ENCODE results near the gene LSP1.

- TF ChIP-seq CTCF (IDR thresholded peaks at IDR 0.05) (no peak), TCF7L2 (IDR thresholded peaks at IDR 0.05; ENCODE audit: low read depth, low read length) (no peak), POLR2AphosphoS5 (IDR thresholded peaks at IDR 0.05; ENCODE audit: low read depth, low read length) (no peak), SIN3A (IDR thresholded peaks at IDR 0.05; ENCODE audit: borderline replicate concordance, insufficient read depth, low read depth, low read length) (no peak)
- TF ChIP-seq, protein P1, sequence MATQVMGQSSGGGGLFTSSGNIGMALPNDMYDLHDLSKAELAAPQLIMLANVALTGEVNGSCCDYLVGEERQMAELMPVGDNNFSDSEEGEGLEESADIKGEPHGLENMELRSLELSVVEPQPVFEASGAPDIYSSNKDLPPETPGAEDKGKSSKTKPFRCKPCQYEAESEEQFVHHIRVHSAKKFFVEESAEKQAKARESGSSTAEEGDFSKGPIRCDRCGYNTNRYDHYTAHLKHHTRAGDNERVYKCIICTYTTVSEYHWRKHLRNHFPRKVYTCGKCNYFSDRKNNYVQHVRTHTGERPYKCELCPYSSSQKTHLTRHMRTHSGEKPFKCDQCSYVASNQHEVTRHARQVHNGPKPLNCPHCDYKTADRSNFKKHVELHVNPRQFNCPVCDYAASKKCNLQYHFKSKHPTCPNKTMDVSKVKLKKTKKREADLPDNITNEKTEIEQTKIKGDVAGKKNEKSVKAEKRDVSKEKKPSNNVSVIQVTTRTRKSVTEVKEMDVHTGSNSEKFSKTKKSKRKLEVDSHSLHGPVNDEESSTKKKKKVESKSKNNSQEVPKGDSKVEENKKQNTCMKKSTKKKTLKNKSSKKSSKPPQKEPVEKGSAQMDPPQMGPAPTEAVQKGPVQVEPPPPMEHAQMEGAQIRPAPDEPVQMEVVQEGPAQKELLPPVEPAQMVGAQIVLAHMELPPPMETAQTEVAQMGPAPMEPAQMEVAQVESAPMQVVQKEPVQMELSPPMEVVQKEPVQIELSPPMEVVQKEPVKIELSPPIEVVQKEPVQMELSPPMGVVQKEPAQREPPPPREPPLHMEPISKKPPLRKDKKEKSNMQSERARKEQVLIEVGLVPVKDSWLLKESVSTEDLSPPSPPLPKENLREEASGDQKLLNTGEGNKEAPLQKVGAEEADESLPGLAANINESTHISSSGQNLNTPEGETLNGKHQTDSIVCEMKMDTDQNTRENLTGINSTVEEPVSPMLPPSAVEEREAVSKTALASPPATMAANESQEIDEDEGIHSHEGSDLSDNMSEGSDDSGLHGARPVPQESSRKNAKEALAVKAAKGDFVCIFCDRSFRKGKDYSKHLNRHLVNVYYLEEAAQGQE (IDR thresholded peaks at IDR 0.05; ENCODE audit: insufficient read depth in 1 of 2, low read depth in 2 of 2, low read length in 1 of 2) = no peak
Observed at GRCh38 chr11:1847926-1848639, 4.8 kb upstream of the LSP1 start.

Data from Panc1 (cell line).